Dedifferentiated amniotic fluid mesenchymal stem cell (primary cell): Measurements from ENCODE around the gene RIMBP3B.
"Not testable (repeated sequence)": the region's sequence is repeated elsewhere in the genome, so short reads cannot be mapped to it uniquely, and the experiment has no call there.

ENCODE experiments used
- DNase-seq: peaks from one replicate; pipeline ENCODE4 v3.0.0-alpha.2; 2016; ENCODE audit errors: extremely low spot score

The RIMBP3B gene

GRCh38 chr22:21416375-21416774 is 32.8 kb downstream of the RIMBP3B start:
- DNase-seq, result not testable (repeated sequence)

GRCh38 chr22:21417227-21417746 is 33.7 kb downstream of the RIMBP3B start, which contains the start of gene HIC2:
Gene HIC2, plus strand, starts transcription at chr22:21417371. Its CDS starts 25,461 bp downstream, at chr22:21442832.
- DNase-seq, result not testable (repeated sequence)

- DNase-seq, result not testable (repeated sequence)
Observed at GRCh38 chr22:21417853-21418252, 34.3 kb downstream of the RIMBP3B start.

- not testable (repeated sequence) for DNase-seq
Observed at GRCh38 chr22:21418974-21419638, 35.6 kb downstream of the RIMBP3B start.

- not testable (repeated sequence) for DNase-seq
Observed at GRCh38 chr22:21420180-21420763, 36.7 kb downstream of the RIMBP3B start.

GRCh38 chr22:21424084-21424709 is 40.6 kb downstream of the RIMBP3B start:
- DNase-seq, result not testable (repeated sequence)

- DNase-seq, result not testable (repeated sequence)
Observed at GRCh38 chr22:21434378-21435233, 51.1 kb downstream of the RIMBP3B start.

- not testable (repeated sequence) for DNase-seq
Observed at GRCh38 chr22:21435998-21436810, 52.7 kb downstream of the RIMBP3B start.

GRCh38 chr22:21438013-21438412 is 54.5 kb downstream of the RIMBP3B start:
- DNase-seq, result not testable (repeated sequence)
